Measurements from ENCODE around the gene WDR70. TPM values are rescaled to one million over a fixed set of nuclear protein-coding genes. Genes with fewer than 3 reads are reported as not detected.
"Not testable (repeated sequence)": the region's sequence is repeated elsewhere in the genome, so short reads cannot be mapped to it uniquely, and the experiment has no call there.

WDR70 gene
- total RNA-seq, 2 donors from 2014 or later = 26.7 to 28.6 TPM

DNA sequence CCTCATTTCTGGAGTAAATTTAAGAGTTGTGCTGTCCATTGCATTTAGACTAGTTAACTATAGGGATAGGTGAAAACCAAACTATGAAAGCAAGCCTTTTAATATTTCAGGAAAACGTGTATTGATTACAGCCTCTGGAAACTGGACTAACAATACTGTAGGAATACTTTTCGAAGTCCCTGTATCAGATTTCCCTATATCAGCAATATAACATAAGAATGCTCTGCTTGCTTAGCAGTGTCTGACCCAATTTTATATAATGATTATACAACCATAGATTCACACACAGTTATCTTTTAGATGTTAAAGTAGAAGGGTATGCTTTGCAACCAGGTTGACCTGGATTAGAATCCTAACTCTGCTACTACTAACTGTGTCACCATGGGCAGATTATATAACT, 203.1 kb downstream of the WDR70 start:
- H3K27me3 ChIP-seq = no peaks in the 10 kb centered on the region
- H3K4me3 ChIP-seq = no peak overlapping the region
- no peak for DNase-seq
- no peak overlapping the region for H3K27ac ChIP-seq
- TF ChIP-seq, protein P1, sequence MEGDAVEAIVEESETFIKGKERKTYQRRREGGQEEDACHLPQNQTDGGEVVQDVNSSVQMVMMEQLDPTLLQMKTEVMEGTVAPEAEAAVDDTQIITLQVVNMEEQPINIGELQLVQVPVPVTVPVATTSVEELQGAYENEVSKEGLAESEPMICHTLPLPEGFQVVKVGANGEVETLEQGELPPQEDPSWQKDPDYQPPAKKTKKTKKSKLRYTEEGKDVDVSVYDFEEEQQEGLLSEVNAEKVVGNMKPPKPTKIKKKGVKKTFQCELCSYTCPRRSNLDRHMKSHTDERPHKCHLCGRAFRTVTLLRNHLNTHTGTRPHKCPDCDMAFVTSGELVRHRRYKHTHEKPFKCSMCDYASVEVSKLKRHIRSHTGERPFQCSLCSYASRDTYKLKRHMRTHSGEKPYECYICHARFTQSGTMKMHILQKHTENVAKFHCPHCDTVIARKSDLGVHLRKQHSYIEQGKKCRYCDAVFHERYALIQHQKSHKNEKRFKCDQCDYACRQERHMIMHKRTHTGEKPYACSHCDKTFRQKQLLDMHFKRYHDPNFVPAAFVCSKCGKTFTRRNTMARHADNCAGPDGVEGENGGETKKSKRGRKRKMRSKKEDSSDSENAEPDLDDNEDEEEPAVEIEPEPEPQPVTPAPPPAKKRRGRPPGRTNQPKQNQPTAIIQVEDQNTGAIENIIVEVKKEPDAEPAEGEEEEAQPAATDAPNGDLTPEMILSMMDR (IDR thresholded peaks at IDR 0.05) = no peak
- intact Hi-C loops (cut with DNase I) = no loop called here
- no peaks in the 10 kb centered on the region for H3K9me3 ChIP-seq
- H3K4me1 ChIP-seq = no peaks in the 10 kb centered on the region
- H3K36me3 ChIP-seq = no peaks in the 10 kb centered on the region
- H3K9ac ChIP-seq (ENCODE audit: low read depth in 2 of 2, low read length in 2 of 2) = no peak overlapping the region

DNA sequence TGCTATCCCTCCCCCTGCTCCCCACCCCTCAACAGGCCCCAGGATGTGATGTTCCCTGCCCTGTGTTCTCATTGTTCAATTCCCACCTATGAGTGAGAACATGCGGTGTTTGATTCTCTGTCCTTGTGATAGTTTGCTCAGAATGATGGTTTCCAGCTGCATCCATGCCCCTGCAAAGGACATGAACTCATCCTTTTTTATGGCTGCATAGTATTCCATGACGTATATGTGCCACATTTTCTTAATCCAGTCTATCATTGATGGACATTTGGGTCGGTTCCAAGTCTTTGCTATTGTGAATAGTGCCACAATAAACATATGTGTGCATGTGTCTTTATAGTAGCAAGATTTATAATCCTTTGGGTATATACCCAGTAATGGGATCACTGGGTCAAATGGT, 214.2 kb downstream of the WDR70 start:
- H3K27me3 ChIP-seq; intact Hi-C loops (cut with DNase I); H3K4me1 ChIP-seq: not testable (repeated sequence)

DNA sequence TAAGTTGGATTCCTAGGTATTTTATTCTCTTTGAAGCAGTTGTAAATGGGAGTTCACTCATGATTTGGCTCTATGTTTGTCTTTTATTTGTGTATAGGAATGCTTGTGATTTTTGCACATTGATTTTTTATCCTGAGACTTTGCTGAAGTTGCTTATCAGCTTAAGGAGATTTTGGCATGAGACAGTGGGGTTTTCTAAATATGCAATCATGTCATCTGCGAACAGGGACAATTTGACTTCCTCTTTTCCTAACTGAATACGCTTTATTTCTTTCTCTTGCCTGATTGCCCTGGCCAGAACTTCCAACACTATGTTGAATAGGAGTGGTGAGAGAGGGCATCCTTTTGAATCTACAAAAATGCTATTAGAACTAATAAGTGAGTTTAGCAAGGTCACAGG, 215.7 kb downstream of the WDR70 start:
- H3K27me3 ChIP-seq; H3K9me3 ChIP-seq; intact Hi-C loops (cut with DNase I); H3K4me3 ChIP-seq; DNase-seq; H3K27ac ChIP-seq; H3K9ac ChIP-seq (ENCODE audit: low read depth in 2 of 2, low read length in 2 of 2); H3K36me3 ChIP-seq; H3K4me1 ChIP-seq: not testable (repeated sequence)

More for the DNA sequence above, 214.2 kb downstream of the WDR70 start:
- DNase-seq; H3K36me3 ChIP-seq; H3K4me3 ChIP-seq; H3K9ac ChIP-seq (ENCODE audit: low read depth in 2 of 2, low read length in 2 of 2); H3K27ac ChIP-seq; H3K9me3 ChIP-seq: not testable (repeated sequence)

DNA sequence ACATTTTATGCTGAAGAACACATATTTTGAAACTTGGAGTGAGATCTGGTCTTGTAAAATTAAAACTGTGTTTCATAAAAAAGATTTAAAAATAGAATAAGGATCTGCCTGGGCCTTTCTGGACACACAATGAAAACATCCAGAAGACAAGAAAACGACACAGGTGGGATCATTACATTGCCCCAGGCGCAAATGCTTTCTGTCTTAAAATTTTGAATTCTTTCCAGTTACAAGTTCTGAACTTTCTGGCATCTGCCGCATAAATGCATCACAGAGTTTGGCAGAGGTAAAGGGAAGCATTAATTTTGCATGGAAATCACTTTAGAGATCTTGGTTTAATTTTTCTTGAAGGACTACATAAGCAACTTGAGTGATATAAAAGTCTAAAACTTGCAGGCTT, 219.6 kb downstream of the WDR70 start:
- H3K4me3 ChIP-seq = no peak overlapping the region
- H3K4me1 ChIP-seq = no peaks in the 10 kb centered on the region
- no peaks in the 10 kb centered on the region for H3K36me3 ChIP-seq
- no peak overlapping the region for H3K9ac ChIP-seq (ENCODE audit: low read depth in 2 of 2, low read length in 2 of 2)
- H3K27me3 ChIP-seq = no peaks in the 10 kb centered on the region
- TF ChIP-seq, protein P1 (IDR thresholded peaks at IDR 0.05) = no peak
- H3K9me3 ChIP-seq = no peaks in the 10 kb centered on the region
- DNase-seq = no peak
- no peak overlapping the region for H3K27ac ChIP-seq
- intact Hi-C loops (cut with DNase I) = no loop called here

DNA sequence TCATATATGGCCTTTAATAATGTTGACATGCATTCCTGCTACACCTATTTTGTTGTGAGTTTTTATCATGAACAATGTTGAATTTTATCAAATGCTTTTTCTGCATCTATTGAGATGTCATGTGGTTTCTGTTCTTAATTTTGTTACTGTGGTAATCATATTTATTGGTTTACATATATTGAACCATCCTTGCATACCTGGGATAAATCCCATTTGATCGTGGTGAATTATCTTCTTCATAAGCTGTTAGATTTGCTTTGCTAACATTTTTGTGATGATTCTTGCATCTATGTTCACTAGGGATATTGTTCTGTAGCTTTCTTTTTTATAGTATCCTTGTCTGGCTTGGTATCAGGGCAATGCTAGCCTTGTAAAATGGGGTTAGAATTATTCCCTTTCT, 222.0 kb downstream of the WDR70 start:
- H3K9ac ChIP-seq (ENCODE audit: low read depth in 2 of 2, low read length in 2 of 2) = no peak overlapping the region
- H3K9me3 ChIP-seq = no peaks in the 10 kb centered on the region
- H3K27me3 ChIP-seq = no peaks in the 10 kb centered on the region
- H3K36me3 ChIP-seq = no peaks in the 10 kb centered on the region
- H3K4me1 ChIP-seq = no peaks in the 10 kb centered on the region
- H3K4me3 ChIP-seq = no peak overlapping the region
- TF ChIP-seq, protein P1 (IDR thresholded peaks at IDR 0.05) = no peak
- no peak overlapping the region for H3K27ac ChIP-seq
- intact Hi-C loops (cut with DNase I) = no loop called here
- DNase-seq = no peak

DNA sequence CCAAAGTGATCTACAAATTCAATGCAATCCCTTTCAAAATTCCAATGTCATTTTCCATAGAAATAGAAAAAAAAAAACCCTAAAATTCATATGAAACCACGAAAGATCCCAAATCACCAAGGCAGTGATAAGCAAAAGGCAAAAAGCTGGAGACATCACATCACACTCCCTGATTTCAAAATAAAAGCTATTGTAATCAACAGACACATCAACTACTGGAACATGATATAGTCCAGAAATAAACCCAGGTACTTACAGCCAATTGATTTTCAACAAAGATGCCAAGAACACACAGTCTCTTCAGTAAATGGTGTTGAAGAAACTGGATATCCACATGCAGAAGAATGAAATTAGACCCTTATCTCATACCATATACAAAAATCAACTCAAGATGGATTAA, 224.0 kb downstream of the WDR70 start:
- H3K27ac ChIP-seq = no peak overlapping the region

More for the DNA sequence above, 224.0 kb downstream of the WDR70 start:
- Histone ChIP-seq H3K9me3 (no peaks in the 10 kb centered on the region), H3K4me1 (no peaks in the 10 kb centered on the region), H3K27me3 (no peaks in the 10 kb centered on the region), H3K9ac (ENCODE audit: low read depth in 2 of 2, low read length in 2 of 2) (no peak overlapping the region), H3K4me3 (no peak overlapping the region), H3K36me3 (no peaks in the 10 kb centered on the region)
- TF ChIP-seq, protein P1 (IDR thresholded peaks at IDR 0.05) = no peak
- no peak for DNase-seq
- intact Hi-C loops (cut with DNase I) = no loop called here

All from colonic mucosa (tissue), 4 donors.